ENCODE data around the gene FRMD8. TPM values are rescaled to one million over a fixed set of nuclear protein-coding genes. Genes with fewer than 3 reads are reported as not detected.

The FRMD8 gene
- total RNA-seq, 1 donor from 2014 or later: 11.1 TPM

DNA sequence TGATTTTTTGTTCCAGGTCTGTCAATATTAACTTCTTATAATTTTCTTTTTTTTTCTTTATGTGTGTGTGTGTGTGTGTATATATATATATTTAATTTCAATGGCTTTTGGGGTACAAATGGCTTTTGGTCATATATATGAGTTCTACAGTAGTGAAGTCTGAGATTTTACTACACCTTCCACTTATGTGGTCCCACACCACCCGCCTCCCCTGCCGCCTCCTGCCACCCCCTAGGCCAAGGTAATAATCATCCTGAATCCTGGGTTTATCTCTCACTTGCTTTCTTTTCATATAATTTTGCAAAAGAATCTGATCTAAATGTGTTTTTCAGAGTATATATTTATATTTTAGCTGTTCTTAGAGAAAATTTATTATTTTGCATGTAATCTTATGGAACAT lies 47.2 kb downstream of the FRMD8 start:
- Mint-ChIP-seq H3K4me1 (ENCODE audit: low read depth, unreplicated experiment) (peaks cover 8% of the 10 kb centered on the region), H3K4me3 (ENCODE audit: unreplicated experiment) (no peak overlapping the region), H3K27me3 (ENCODE audit: unreplicated experiment) (no peaks in the 10 kb centered on the region), H3K9me3 (ENCODE audit: unreplicated experiment) (peaks cover 4% of the 10 kb centered on the region), H3K27ac (ENCODE audit: unreplicated experiment) (no peak overlapping the region), H3K36me3 (ENCODE audit: unreplicated experiment) (no peaks in the 10 kb centered on the region)
- TF ChIP-seq, protein P1, sequence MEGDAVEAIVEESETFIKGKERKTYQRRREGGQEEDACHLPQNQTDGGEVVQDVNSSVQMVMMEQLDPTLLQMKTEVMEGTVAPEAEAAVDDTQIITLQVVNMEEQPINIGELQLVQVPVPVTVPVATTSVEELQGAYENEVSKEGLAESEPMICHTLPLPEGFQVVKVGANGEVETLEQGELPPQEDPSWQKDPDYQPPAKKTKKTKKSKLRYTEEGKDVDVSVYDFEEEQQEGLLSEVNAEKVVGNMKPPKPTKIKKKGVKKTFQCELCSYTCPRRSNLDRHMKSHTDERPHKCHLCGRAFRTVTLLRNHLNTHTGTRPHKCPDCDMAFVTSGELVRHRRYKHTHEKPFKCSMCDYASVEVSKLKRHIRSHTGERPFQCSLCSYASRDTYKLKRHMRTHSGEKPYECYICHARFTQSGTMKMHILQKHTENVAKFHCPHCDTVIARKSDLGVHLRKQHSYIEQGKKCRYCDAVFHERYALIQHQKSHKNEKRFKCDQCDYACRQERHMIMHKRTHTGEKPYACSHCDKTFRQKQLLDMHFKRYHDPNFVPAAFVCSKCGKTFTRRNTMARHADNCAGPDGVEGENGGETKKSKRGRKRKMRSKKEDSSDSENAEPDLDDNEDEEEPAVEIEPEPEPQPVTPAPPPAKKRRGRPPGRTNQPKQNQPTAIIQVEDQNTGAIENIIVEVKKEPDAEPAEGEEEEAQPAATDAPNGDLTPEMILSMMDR (IDR thresholded peaks at IDR 0.05; ENCODE audit: partially characterized antibody, unreplicated experiment): no peak
- no peak for DNase-seq

DNA sequence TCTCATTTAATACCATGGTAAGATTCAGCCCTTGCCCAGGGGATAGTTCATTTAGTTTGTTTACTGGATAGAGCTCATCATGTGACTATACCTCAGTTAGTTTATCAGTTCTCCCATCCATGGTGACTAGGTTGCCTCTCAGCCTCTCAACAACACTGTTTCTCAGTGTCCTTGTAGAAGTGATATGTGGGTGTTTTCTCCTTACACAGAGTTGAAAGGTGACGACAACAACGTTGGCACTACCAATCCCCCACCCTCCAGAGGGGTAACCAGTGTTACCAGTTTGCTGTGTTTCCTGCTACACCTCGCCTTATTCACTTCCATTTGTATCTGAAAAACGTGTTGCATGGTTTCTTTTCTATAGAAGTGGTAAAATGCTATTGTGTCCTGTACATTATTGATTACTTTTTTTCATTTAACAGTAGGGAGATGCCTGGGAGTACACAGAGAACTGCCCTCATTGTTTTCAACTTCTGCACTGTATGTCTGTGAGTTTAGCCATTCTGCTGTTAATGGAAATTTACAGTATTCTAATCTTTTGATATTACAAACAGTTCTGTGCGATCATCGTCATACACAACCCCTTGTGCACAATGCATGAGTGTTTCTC lies 47.7 kb downstream of the FRMD8 start:
- no peak overlapping the region for H3K4me3 Mint-ChIP-seq (ENCODE audit: unreplicated experiment)

DNA sequence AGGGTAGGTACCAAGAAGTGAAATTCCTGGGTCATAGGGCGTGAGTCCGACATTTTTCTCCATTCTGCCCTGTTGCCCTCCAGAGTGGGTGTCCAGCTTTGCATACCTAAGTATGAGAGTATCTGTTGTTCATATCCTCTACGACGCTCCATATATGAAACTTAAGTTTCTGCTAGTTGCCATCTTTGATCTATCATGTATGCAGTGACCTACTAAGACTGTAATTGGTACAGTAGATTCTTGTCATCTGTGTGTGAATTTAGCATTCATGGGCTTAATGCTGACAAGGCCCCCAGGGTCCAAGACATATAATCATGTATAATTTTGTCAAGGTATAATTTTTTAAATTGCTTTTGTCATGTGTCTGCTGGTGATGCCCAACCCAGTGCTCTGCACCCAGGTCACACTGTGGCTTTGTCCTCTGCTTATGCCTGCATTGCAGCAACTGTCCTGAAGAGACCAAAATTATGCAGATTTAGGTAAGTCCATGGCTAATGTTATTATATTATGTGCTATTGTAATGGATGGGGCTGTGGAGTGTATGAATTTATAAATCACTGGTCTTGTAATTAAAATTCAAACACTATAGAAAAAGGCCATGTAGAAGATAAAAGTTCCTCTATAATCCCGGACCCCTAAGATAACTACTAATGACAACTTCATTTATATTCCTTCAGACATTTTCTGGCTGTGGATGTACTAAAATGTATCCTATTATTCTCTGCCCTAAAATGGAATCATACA lies 48.4 kb downstream of the FRMD8 start:
- TF ChIP-seq, protein P1 (IDR thresholded peaks at IDR 0.05; ENCODE audit: partially characterized antibody, unreplicated experiment): no peak
- peaks cover 4% of the 10 kb centered on the region for H3K4me1 Mint-ChIP-seq (ENCODE audit: low read depth, unreplicated experiment)
- no peaks in the 10 kb centered on the region for H3K27me3 Mint-ChIP-seq (ENCODE audit: unreplicated experiment)
- peaks cover 2% of the 10 kb centered on the region for H3K9me3 Mint-ChIP-seq (ENCODE audit: unreplicated experiment)
- H3K4me3 Mint-ChIP-seq (ENCODE audit: unreplicated experiment): no peak overlapping the region
- no peak for DNase-seq
- H3K27ac Mint-ChIP-seq (ENCODE audit: unreplicated experiment): no peak overlapping the region
- H3K36me3 Mint-ChIP-seq (ENCODE audit: unreplicated experiment): no peaks in the 10 kb centered on the region

More for the DNA sequence above, 47.7 kb downstream of the FRMD8 start:
- Mint-ChIP-seq H3K27ac (ENCODE audit: unreplicated experiment) (no peak overlapping the region), H3K4me1 (ENCODE audit: low read depth, unreplicated experiment) (peaks cover 6% of the 10 kb centered on the region), H3K9me3 (ENCODE audit: unreplicated experiment) (peaks cover 4% of the 10 kb centered on the region), H3K27me3 (ENCODE audit: unreplicated experiment) (no peaks in the 10 kb centered on the region), H3K36me3 (ENCODE audit: unreplicated experiment) (no peaks in the 10 kb centered on the region)
- TF ChIP-seq, protein P1 (IDR thresholded peaks at IDR 0.05; ENCODE audit: partially characterized antibody, unreplicated experiment): no peak
- DNase-seq: no peak

DNA sequence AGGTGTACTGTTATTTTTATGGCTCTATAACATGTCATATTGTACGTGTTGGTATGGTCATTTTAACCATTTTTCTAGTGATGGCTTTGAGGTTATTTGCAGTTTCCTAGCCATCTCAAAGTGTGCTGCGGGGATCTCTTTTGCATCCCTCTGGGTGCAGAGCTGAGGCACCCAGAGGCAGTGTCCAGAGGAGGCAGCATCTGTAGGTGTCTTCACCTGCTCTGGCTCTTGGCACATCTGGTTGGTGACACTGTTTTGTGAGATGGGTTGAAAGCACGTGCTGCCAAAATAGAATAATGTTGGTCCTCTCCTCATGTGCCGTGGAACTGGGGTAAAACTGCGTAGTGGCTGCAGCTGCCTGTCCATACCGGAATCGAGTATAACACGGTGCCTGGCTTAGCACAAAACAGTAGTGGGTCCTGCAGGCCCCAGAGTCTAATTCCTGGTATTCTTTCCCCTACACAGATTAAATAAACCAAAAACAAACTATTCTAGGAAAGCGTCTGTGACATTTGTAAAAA lies 49.0 kb downstream of the FRMD8 start:
- TF ChIP-seq, protein P1 (IDR thresholded peaks at IDR 0.05; ENCODE audit: partially characterized antibody, unreplicated experiment): no peak
- H3K27ac Mint-ChIP-seq (ENCODE audit: unreplicated experiment): no peak overlapping the region
- peaks cover 4% of the 10 kb centered on the region for H3K4me1 Mint-ChIP-seq (ENCODE audit: low read depth, unreplicated experiment)
- no peak for DNase-seq
- peaks cover 2% of the 10 kb centered on the region for H3K9me3 Mint-ChIP-seq (ENCODE audit: unreplicated experiment)
- H3K4me3 Mint-ChIP-seq (ENCODE audit: unreplicated experiment): no peak overlapping the region
- H3K36me3 Mint-ChIP-seq (ENCODE audit: unreplicated experiment): no peaks in the 10 kb centered on the region
- H3K27me3 Mint-ChIP-seq (ENCODE audit: unreplicated experiment): no peaks in the 10 kb centered on the region

DNA sequence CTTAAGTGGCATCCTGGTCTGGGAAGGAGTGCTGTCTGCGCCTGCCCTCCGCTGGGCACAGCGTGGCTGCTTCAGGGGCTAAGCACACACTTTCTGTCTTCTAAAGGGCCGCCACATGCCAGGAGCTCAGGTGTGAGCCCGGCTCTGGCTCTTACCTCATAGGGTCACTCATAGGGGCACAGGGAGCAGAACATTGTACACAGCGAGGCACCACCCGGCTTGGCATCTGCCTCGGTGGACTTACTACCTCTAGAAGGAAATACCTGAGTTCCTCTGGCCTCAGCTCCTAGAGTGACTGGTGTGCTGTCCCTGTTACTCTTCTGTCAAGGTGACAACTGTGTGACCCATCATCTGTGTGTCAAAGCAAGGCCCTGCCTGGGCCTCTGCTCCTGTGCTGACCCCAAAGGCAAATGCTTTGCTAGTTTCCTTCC lies 49.6 kb downstream of the FRMD8 start:
- Mint-ChIP-seq H3K4me3 (ENCODE audit: unreplicated experiment) (no peak overlapping the region), H3K27ac (ENCODE audit: unreplicated experiment) (no peak overlapping the region), H3K36me3 (ENCODE audit: unreplicated experiment) (no peaks in the 10 kb centered on the region), H3K4me1 (ENCODE audit: low read depth, unreplicated experiment) (peaks cover 4% of the 10 kb centered on the region), H3K27me3 (ENCODE audit: unreplicated experiment) (no peaks in the 10 kb centered on the region), H3K9me3 (ENCODE audit: unreplicated experiment) (peaks cover 2% of the 10 kb centered on the region)
- TF ChIP-seq, protein P1 (IDR thresholded peaks at IDR 0.05; ENCODE audit: partially characterized antibody, unreplicated experiment): no peak
- no peak for DNase-seq

Measured in glutamatergic neuron (in vitro differentiated cells).